ENCODE measurements around the gene MRPS23.
"Not testable (repeated sequence)": the region's sequence is repeated elsewhere in the genome, so short reads cannot be mapped to it uniquely, and the experiment has no call there.

The MRPS23 gene

GRCh38 chr17:57862694-57863667 is 13.1 kb upstream of the MRPS23 start:
- no peak for DNase-seq (ENCODE audit: low read depth)

GRCh38 chr17:57861790-57862693 is 12.2 kb upstream of the MRPS23 start:
- peak; percentile 62 for DNase-seq (ENCODE audit: low read depth)

GRCh38 chr17:57861000-57861789 is 11.4 kb upstream of the MRPS23 start:
- DNase-seq (ENCODE audit: low read depth) = peak; percentile 41

GRCh38 chr17:57860414-57860999 is 10.7 kb upstream of the MRPS23 start:
- DNase-seq (ENCODE audit: low read depth) = no peak

GRCh38 chr17:57859601-57860413 is 10.0 kb upstream of the MRPS23 start:
- no peak for DNase-seq (ENCODE audit: low read depth)

GRCh38 chr17:57858838-57859237 is 9.0 kb upstream of the MRPS23 start:
- no peak for DNase-seq (ENCODE audit: low read depth)

- DNase-seq (ENCODE audit: low read depth) = no peak
Observed at GRCh38 chr17:57856792-57857620, 7.2 kb upstream of the MRPS23 start.

- DNase-seq (ENCODE audit: low read depth) = no peak
Observed at GRCh38 chr17:57855391-57856035, 5.7 kb upstream of the MRPS23 start.

GRCh38 chr17:57853695-57854094 is 3.9 kb upstream of the MRPS23 start:
- no peak for DNase-seq (ENCODE audit: low read depth)

- no peak for DNase-seq (ENCODE audit: low read depth)
Observed at GRCh38 chr17:57852955-57853328, 3.1 kb upstream of the MRPS23 start.

- no peak for DNase-seq (ENCODE audit: low read depth)
Observed at GRCh38 chr17:57852092-57852954, 2.5 kb upstream of the MRPS23 start.

- no peak for DNase-seq (ENCODE audit: low read depth)
Observed at GRCh38 chr17:57849163-57849873, 526 bp downstream of the MRPS23 start.

- not testable (repeated sequence) for DNase-seq (ENCODE audit: low read depth)
Observed at GRCh38 chr17:57846056-57846945, 3.5 kb downstream of the MRPS23 start.

GRCh38 chr17:57842280-57842679 is 7.6 kb downstream of the MRPS23 start:
- DNase-seq (ENCODE audit: low read depth) = no peak

- DNase-seq (ENCODE audit: low read depth) = no peak
Observed at GRCh38 chr17:57839571-57839923, 10.3 kb downstream of the MRPS23 start.

- no peak for DNase-seq (ENCODE audit: low read depth)
Observed at GRCh38 chr17:57838857-57839570, 10.8 kb downstream of the MRPS23 start.
